HG02763 (cell line): Measurements from ENCODE around the gene ZNF554.
"Not testable (repeated sequence)": the region's sequence is repeated elsewhere in the genome, so short reads cannot be mapped to it uniquely, and the experiment has no call there.

ENCODE experiments used
- ATAC-seq: cut with Tn5 transposase; IDR thresholded peaks from one replicate; pipeline ENCODE4 v1.9.1; 2021; ENCODE audit warnings: mild to moderate bottlenecking, moderate library complexity; ENCODE audit not compliant: unreplicated experiment

ZNF554 gene

DNA sequence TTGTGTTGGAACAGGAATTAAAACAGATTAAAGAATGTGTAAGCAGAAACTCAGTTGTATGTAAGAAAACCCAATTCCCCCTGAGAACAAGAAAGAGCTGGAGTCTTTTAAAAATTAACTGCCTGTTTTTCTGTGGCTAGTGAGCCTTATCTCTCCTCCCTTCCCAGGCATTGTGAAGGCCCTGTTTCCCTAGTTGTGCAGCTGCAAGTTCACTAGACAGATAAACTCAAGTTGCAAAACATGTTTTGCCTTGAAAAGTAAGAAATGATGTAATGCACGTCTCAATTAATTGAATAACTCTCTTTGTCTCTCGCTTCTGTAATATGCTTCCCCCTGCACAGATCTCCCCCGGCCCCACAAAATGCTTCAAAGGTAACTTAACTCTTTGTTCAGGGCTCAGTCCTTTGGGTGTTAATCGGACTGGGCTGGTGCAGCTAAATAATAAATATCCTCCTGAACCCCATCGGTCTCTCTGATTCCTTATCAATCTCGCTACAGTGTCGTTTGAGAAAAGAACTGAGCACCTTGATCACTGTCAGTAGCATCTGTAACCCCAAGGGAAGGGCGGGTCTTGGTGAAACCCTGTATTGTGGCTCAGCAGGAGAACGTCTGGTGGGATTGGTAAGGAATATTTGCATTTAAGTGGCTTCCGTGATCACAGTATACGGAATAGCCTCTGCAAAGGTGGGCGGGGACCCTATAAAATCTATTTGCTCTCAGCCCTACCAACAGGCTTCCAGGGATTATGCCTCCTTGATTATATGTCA, 45.8 kb downstream of the ZNF554 start:
- ATAC-seq: no peak

DNA sequence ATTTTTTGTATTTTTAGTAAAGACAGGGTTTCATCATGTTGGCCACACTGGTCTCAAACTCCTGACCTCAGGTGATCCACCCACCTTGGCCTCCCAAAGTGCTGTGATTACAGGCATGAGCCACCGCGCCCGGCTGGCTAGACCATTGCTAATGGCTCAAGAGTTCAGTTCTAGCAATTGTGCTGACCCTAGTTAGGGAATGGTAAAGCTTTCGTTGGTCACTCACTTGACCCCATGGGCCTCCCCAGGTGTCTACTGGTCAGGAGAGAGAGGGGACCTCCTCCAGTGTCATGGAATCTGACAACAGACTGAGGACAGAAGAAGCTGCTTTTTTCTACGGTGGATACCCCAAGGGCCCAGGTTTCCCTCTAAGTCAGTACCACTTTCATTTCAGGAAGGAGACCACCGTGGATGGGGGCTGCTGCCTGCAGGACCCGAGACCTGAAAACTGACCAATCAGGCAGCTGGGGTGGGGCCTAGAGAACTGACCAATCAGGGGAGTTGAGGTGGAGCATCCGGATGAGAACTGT, 46.9 kb downstream of the ZNF554 start:
- no peak for ATAC-seq

DNA sequence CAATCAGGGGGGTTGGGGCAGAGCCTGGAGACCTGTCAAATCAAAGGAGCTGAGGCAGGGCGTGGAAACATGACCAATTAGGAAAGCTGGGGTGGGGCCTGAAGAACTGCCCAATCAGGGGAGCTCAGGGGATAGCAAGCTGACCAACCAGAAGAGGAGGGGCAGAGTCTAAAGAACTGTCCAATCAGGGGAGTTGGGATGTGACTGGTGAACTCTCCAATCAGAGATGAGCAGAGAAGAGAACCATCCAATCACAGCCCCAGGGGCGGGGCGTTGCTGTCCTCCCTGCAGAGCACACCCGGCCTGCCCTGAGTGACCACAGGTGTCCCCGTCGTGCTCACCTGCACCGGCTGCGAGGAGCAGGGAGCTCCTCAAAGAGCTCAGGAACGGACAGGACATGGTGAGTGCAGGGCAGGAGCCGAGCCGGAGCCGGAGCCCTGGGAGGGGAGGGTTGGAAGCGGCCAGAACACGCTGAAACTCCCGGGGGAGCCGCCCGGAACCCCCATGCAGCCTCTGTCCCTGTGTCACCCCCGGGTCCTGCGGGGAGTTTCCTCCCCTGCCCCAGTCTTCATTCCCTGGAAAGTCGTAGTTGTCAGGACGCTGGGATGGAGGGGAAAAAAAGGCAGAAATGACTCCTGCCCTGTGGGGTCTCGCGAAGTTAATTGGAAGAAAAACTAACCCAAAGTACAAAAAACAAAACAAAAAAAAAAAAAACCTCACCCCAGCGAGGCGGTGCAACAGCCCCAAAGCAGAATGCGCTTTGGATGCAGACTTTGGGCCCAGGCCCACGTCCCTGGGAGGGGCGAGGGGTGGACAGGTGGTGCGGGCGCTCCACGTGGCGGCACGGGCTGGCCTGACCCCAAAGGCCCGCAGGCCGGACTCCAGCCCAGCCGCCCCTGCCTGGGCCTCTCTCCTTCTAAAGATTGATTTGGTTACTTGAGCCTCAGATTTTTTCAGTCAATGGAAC, 47.6 kb downstream of the ZNF554 start, which contains the start of gene ZNF556:
Gene ZNF556 (plus strand): TSS at position 311 of the 967 bp plus-strand sequence. CDS start 87 bp downstream, at position 398.
- no peak for ATAC-seq

DNA sequence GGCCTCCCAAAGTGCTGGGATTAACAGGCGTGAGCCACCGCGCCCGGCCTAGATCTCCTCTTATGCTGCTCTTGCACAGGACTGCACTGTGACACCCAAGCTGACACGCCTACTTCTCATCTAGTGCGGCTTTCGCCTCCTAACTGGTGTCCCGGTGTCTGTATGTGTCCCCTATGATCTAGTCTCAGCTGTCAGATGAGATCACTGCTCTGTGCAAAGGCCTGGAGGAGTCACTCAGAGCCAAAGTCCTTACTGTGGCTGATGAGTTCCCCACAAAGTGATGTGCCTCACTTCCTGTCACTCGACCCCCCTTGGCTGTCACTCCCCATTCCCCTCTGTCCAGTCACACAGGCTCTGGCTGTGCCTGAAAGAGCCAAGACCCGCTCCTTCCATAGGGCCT, 50.0 kb downstream of the ZNF554 start:
- no peak for ATAC-seq

DNA sequence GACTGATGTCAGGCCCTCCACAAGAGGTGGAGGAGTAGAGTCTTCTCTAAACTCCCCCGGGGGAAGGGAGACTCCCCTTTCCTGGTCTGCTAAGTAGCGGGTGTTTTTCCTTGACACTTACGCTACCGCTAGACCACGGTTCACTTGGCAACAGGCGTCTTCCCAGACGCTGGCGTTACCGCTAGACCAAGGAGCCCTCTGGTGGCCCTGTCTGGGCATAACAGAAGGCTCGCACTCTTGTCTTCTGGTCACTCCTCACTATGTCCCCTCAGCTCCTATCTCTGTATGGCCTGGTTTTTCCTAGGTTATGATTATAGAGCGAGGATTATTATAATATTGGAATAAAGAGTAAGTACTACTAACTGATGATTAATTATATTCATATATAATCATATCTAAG, 52.5 kb downstream of the ZNF554 start:
- ATAC-seq: not testable (repeated sequence)

DNA sequence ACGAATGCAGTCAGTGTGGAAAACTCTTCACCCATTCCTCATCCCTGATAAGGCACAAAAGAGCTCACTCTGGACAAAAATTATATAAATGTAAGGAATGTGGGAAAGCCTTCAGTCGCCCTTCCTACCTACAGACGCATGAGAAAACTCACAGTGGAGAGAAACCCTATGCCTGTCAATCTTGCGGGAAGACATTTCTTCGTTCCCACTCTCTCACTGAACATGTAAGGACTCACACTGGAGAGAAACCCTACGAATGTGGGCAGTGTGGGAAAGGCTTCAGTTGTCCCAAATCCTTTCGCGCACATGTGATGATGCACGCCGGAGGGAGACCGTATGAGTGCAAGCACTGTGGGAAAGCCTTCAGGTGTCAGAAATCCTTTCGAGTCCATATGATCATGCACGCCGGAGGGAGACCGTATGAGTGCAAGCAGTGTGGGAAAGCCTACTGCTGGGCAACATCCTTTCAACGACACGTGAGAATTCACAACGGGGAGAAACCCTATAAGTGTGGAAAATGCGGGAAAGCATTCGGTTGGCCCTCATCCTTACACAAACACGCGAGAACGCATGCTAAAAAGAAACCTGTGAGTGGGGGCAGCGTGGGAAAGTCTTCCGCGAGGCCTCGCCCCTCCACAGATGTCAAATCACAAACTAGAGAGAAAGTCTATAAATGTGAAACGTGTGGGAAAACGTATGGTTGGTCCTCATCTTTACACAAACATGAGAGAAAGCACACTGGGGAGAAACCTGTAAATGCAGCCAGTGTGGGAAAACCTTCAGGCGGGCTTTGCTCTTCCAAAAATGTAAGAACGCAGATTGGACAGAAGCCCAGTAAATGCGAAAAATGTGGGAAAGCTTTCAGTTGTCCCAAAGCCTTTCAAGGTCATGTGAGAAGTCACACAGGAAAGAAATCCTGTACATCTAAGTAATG, 58.0 kb downstream of the ZNF554 start:
- no peak for ATAC-seq

DNA sequence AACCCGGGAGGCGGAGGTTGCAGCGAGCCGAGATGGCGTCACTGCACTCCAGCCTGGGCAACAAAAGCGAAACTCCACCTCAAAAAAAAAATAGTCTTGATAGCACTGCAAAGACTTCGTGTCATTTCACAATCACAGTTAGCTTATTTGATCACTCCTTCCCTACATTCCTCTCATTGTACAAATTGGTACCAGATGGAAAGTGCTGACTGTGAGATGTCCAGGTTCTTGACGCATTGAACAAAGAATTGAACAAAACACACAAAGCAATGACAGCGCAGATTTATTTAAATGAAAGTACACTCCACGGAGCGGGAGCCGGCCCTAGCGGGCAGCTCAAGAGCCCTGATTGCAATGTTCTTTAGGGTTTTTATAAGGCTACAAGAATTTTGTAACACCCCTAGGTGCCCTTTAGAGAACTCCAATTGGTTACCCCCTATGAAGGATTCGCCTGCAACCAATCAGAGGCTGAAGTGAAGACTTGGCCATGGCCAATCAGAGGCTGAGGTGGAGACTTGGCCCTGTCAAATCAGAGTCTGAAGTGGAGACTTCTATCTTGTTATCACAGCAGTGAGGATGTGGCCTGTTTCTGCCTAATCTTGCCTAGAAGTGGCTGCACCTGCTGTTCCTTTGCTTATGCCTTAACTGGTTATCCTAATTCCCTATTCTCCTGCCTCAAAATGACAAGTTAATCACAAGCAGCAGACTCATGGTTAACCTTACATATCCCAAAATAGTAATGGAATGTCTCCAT, 64.2 kb downstream of the ZNF554 start:
- no peak for ATAC-seq

DNA sequence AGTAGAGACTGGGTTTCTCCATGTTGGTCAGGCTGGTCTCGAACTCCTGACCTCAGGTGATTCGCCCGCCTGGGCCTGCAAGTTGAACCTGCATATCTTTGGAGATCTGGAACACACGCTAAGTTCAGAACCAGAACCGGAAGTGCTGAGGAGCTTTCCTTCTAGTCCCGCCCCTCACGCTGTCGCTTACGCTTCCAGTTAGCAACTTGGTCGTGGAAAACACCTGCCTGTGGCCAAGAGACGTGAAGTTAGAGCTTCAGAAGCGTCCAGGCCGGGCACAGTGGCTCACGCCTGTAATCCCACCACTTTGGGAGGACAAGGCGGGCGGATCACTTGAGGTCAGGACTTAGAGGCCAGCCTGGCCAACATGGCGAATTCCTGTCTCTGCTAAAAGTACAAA, 66.1 kb downstream of the ZNF554 start:
- no peak for ATAC-seq
